ENCODE measurements around the gene CDIPT.
"Not testable (repeated sequence)": the region's sequence is repeated elsewhere in the genome, so short reads cannot be mapped to it uniquely, and the experiment has no call there.

The CDIPT gene

DNA sequence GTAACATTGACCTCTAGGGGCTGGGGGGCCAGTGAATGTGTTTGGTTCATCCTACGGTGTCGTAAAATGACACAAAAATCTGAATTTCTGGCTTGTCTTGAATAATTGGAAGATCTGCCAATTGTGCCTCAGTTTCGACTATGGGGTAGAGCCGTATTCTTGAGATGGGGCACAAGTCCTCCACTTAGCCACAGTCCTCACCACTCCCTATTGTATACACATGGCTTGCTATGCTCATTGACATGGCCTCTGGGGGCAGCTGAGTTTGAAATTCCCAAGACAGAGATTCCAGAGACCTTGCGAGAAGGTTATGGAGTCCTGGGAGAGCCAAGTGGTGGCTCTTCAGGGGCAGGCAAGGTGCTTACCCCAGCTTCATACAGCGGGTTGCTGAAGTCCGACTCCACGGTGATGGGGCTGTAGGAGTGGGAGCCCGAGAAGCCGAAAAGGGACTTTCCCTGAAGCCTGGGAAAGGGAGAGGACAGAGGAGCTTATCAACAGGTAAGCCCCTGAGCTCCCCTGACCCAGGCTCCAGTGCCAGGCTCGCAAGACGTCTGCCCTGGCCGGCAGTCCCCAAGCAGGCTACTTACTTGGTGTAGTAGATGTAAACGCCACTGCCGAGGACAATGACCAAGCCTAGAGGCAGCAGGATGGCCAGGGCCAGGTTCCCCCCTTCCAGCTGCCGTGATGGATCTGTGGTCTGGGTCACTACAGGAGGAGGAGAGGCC is 9.0 kb upstream of the CDIPT start:
- TF ChIP-seq, protein P1, sequence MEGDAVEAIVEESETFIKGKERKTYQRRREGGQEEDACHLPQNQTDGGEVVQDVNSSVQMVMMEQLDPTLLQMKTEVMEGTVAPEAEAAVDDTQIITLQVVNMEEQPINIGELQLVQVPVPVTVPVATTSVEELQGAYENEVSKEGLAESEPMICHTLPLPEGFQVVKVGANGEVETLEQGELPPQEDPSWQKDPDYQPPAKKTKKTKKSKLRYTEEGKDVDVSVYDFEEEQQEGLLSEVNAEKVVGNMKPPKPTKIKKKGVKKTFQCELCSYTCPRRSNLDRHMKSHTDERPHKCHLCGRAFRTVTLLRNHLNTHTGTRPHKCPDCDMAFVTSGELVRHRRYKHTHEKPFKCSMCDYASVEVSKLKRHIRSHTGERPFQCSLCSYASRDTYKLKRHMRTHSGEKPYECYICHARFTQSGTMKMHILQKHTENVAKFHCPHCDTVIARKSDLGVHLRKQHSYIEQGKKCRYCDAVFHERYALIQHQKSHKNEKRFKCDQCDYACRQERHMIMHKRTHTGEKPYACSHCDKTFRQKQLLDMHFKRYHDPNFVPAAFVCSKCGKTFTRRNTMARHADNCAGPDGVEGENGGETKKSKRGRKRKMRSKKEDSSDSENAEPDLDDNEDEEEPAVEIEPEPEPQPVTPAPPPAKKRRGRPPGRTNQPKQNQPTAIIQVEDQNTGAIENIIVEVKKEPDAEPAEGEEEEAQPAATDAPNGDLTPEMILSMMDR (IDR thresholded peaks at IDR 0.05; ENCODE audit: insufficient read depth, missing control alignments), result no peak
- FAIRE-seq (no peak), DNase-seq (ENCODE audit: insufficient read length, low spot score) (no peak)

DNA sequence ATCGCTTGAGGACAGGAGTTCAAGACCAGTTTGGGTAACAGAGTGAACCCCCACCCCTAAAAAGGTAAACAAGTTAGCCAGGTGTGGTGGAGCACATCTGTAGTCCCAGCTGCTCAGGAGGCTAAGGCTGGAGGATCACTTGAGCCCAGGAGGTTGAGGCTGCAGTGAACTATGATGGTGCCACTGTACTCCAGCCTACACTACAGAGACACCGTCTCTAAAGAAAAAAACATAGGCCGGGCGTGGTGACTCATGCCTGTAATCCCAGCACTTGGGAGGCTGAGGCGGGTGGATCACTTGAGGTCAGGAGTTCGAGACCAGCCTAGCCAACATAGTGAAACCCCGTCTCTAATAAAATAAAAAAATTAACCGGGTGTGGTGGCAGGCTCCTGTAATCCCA is 6.0 kb upstream of the CDIPT start:
- FAIRE-seq; DNase-seq (ENCODE audit: insufficient read length, low spot score): not testable (repeated sequence)

DNA sequence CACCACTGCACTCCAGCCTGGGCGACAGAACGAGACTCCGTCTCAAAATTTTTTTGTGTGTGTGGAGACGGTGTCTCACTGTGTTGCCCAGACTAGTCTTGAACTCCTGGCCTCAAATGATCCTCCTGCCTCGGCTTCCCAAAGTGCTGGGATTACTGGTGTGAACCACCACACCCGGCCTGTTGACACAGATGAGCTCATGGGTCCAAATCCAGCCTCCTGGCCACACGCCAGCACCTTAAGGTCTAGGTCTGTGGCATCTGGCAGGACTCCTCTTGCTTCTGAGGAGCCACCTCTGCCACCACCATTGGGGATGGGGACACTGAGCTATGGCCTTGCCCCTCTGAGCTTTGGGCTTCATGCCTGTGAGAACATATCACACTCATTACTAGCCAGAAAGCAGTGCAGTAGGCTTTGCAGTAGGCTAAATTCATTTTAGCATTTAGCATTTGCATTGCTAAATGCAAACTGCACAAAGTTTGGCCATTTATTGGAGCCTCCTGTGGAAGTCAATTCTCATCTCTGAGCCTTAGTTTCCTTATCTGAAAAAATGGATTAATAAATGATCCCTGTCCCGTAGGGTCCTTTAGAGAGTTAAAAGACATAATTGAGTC is 5.5 kb upstream of the CDIPT start:
- TF ChIP-seq, protein P1 (IDR thresholded peaks at IDR 0.05; ENCODE audit: insufficient read depth, missing control alignments), result no peak
- FAIRE-seq, result no peak
- no peak for DNase-seq (ENCODE audit: insufficient read length, low spot score)

DNA sequence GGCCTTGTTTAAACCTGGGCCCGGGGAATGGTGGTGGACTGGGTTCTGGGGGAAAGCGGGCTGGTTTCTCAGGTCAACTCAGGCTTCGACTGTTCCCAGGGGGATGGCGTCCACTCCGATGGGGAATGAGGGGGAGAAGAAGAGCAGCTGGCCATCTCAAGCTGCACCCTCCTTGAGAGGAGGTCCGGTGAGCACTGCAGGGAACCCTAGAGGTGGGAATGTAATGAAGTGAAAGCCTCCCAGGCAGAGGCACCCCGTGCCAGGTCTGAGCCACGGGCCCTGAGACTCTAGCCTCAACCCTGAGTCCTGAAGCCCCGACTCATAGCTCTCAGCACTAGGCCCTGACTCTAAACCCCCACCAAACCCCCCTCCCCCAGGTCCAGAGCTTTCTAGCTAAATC is 1.2 kb upstream of the CDIPT start:
- FAIRE-seq (no peak), DNase-seq (ENCODE audit: insufficient read length, low spot score) (no peak)

DNA sequence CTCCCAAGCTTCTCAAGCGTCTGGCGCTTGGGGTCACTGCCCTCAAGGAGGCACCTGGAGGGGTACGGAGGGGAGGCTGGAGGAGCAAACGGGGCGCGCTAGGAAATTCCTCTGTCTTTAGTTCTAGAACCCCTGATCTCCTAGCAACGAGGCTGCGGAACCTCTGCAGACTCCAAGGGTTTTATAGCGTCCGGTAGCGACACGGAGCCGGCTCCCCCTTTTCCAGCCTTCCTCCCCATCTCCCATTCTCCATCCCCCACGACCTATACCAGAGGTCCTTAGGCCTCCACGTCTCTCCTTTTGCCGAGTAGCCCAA is 601 bp upstream of the CDIPT start:
- TF ChIP-seq, protein P1 (IDR thresholded peaks at IDR 0.05; ENCODE audit: insufficient read depth, missing control alignments), result no peak
- FAIRE-seq (no peak), DNase-seq (ENCODE audit: insufficient read length, low spot score) (no peak)

More for the DNA sequence above, 1.2 kb upstream of the CDIPT start:
- TF ChIP-seq, protein P1 (IDR thresholded peaks at IDR 0.05; ENCODE audit: insufficient read depth, missing control alignments), result no peak

DNA sequence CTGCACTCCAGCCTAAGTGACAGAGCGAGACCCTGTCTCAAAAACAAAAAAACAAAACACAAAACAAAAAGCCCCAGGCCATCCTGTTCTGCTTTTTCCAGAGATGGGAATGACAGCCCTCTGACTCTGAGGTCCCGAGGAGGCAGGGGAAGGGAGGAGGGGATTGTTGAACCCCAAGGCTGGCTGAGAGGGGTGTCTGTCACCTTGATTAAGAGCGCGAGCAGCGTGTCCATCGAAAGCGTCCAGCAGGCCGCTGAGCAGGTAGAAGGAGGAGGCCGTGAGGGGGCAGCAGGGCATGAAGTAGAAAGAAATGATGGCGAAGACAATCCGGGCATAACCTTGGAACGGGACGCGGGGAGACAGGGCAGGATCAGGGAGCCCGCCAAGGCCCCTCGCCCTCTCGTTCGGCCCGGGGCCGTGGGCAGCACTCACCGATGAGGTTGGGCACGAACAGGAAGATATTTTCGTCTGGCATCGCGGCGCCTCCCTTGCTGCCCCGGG is 593 bp downstream of the CDIPT start:
- DNase-seq (ENCODE audit: insufficient read length, low spot score), result no peak
- no peak for FAIRE-seq
- TF ChIP-seq, protein P1 (IDR thresholded peaks at IDR 0.05; ENCODE audit: insufficient read depth, missing control alignments), result no peak

DNA sequence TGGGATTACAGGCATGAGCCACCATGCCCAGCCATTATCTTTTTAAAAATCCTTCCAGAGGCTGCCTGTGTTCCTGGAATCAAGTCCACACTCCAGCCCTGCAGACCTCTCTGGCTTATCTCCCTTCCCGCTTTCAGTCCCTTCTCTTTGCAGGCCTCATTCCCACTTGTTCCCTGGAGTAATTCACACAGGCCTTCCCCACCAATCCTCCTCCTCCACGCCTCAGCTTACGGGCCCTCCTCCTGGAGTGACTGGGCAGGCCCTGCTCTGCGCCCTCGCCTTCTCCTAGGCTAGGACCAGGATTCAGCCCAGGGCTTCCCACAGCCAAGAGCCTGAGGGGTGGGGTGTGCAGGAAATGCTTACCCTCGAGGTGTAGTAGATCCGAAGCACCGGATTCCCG is 2.8 kb downstream of the CDIPT start:
- DNase-seq (ENCODE audit: insufficient read length, low spot score), result no peak
- no peak for FAIRE-seq
- TF ChIP-seq, protein P1 (IDR thresholded peaks at IDR 0.05; ENCODE audit: insufficient read depth, missing control alignments), result no peak

Data from D721Med (cell line).